Inferior parietal cortex (tissue), 1 donor: ENCODE results near the gene ZNF423.

Source experiments
- DNase-seq: peaks from one replicate; pipeline ENCODE4 v3.0.0-alpha.2; 2016; ENCODE audit errors: extremely low spot score

Gene ZNF423

GRCh38 chr16:49459953-49460735 lies 395.8 kb downstream of the ZNF423 start:
- DNase-seq = no peak

- DNase-seq = no peak
Observed at GRCh38 chr16:49458656-49459445, 397.1 kb downstream of the ZNF423 start.

- DNase-seq = no peak
Observed at GRCh38 chr16:49458243-49458642, 397.7 kb downstream of the ZNF423 start.

- no peak for DNase-seq
Observed at GRCh38 chr16:49457196-49457595, 398.7 kb downstream of the ZNF423 start.

- no peak for DNase-seq
Observed at GRCh38 chr16:49456763-49457162, 399.1 kb downstream of the ZNF423 start.

- DNase-seq = no peak
Observed at GRCh38 chr16:49455991-49456745, 399.7 kb downstream of the ZNF423 start.

GRCh38 chr16:49455181-49455990 lies 400.5 kb downstream of the ZNF423 start:
- no peak for DNase-seq

GRCh38 chr16:49454426-49455180 lies 401.3 kb downstream of the ZNF423 start:
- DNase-seq = no peak

- DNase-seq = no peak
Observed at GRCh38 chr16:49453983-49454382, 401.9 kb downstream of the ZNF423 start.

- DNase-seq = no peak
Observed at GRCh38 chr16:49453021-49453420, 402.9 kb downstream of the ZNF423 start.

- no peak for DNase-seq
Observed at GRCh38 chr16:49452578-49452977, 403.3 kb downstream of the ZNF423 start.

GRCh38 chr16:49452108-49452507 lies 403.8 kb downstream of the ZNF423 start:
- DNase-seq = no peak

- DNase-seq = no peak
Observed at GRCh38 chr16:49446805-49447204, 409.1 kb downstream of the ZNF423 start.

- DNase-seq = no peak
Observed at GRCh38 chr16:49443576-49443975, 412.3 kb downstream of the ZNF423 start.

GRCh38 chr16:49442805-49443204 lies 413.1 kb downstream of the ZNF423 start:
- no peak for DNase-seq

GRCh38 chr16:49441366-49441780 lies 414.5 kb downstream of the ZNF423 start:
- DNase-seq = peak; percentile 18

GRCh38 chr16:49440156-49441065 lies 415.5 kb downstream of the ZNF423 start:
- peak; percentile 38 for DNase-seq

GRCh38 chr16:49439676-49440075 lies 416.2 kb downstream of the ZNF423 start:
- DNase-seq = no peak

- no peak for DNase-seq
Observed at GRCh38 chr16:49439050-49439449, 416.9 kb downstream of the ZNF423 start.
